ENCODE data around the gene PSMD3.

GRCh38 chr17:39968761-39969160 lies 11.8 kb upstream of the PSMD3 start:
- TF ChIP-seq CTCF (conservative IDR thresholded peaks at IDR 0.05 in 1 of 2, IDR thresholded peaks at IDR 0.05 in 1 of 2; ENCODE audit: low read depth in 1 of 2, low read length in 2 of 2) = no peak
- TF ChIP-seq EZH2 (IDR thresholded peaks at IDR 0.05; ENCODE audit: low read length, missing control alignments) = no peak
